VCaP (cell line): Measurements from ENCODE around the gene CDH13.

Experiments used
- H3K27ac ChIP-seq: fragments of 450-650 bp; 2 replicates; pipeline ENCODE4 v1.5.1; 2017
- CTCF ChIP-seq: fragments of 450-650 bp; conservative IDR thresholded peaks from 2 replicates; pipeline ENCODE4 v1.5.1; 2017; ENCODE audit warnings: mild to moderate bottlenecking, moderate library complexity

Gene CDH13

GRCh38 chr16:83356266-83356665, 729.5 kb downstream of the CDH13 start:
- TF ChIP-seq CTCF: peak; percentile 73
- no peak overlapping the region for H3K27ac ChIP-seq

- no peak overlapping the region for H3K27ac ChIP-seq
- TF ChIP-seq CTCF: no peak
Measured at GRCh38 chr16:83356986-83357385, 730.2 kb downstream of the CDH13 start.

GRCh38 chr16:83363521-83363920, 736.8 kb downstream of the CDH13 start:
- H3K27ac ChIP-seq: no peak overlapping the region
- TF ChIP-seq CTCF: no peak

- no peak overlapping the region for H3K27ac ChIP-seq
- no peak for TF ChIP-seq CTCF
Measured at GRCh38 chr16:83365166-83365565, 738.4 kb downstream of the CDH13 start.

- TF ChIP-seq CTCF: no peak
- H3K27ac ChIP-seq: no peak overlapping the region
Measured at GRCh38 chr16:83366228-83366627, 739.5 kb downstream of the CDH13 start.

GRCh38 chr16:83374979-83375378, 748.2 kb downstream of the CDH13 start:
- no peak for TF ChIP-seq CTCF
- no peak overlapping the region for H3K27ac ChIP-seq

- H3K27ac ChIP-seq: 0 out of 2 replicates have a peak overlapping the region, but pooled peaks have one; percentile 14
- TF ChIP-seq CTCF: no peak
Measured at GRCh38 chr16:83389751-83390150, 763.0 kb downstream of the CDH13 start.

GRCh38 chr16:83390759-83391158, 764.0 kb downstream of the CDH13 start:
- TF ChIP-seq CTCF: no peak
- no peak overlapping the region for H3K27ac ChIP-seq
